ENCODE measurements around the gene OR1F1.

DNA sequence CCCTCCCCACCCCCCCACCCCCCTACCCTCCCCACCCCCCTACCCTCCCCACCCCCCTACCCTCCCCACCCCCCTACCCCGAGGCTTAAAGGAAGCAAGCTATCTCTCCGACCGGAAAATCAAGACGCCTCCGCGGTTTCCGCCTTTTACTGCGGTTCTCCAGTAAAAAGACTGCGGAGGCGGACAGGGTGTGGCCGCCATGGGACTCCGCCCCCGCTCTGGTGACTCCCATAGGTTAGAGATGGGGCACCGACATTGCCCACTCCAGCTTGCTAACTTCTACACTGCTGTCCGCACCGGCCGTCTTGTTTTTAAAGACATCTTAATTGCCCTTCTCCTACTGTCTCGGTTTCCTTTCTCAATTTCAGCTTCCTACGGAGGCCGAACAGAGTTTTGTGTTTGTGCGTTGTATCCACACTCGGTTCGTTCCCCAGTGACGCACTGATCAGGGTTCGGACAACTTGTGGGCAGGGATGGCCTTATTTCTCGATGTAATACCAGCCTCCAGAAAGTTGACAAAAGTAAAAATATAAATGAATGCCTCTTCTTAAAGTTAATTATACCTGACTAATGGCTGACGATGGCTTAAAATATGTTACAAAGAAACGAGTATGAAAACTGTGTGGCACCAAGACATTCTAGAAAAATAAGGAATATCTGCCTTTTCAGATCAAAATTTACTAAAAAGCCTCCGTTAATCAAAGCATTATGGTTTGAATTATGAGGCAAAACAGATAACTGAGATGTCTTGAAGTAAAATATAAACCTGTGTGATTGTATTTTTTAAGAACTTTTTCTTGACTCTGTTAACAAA lies 48.1 kb downstream of the OR1F1 start:
- TF ChIP-seq, protein P1, sequence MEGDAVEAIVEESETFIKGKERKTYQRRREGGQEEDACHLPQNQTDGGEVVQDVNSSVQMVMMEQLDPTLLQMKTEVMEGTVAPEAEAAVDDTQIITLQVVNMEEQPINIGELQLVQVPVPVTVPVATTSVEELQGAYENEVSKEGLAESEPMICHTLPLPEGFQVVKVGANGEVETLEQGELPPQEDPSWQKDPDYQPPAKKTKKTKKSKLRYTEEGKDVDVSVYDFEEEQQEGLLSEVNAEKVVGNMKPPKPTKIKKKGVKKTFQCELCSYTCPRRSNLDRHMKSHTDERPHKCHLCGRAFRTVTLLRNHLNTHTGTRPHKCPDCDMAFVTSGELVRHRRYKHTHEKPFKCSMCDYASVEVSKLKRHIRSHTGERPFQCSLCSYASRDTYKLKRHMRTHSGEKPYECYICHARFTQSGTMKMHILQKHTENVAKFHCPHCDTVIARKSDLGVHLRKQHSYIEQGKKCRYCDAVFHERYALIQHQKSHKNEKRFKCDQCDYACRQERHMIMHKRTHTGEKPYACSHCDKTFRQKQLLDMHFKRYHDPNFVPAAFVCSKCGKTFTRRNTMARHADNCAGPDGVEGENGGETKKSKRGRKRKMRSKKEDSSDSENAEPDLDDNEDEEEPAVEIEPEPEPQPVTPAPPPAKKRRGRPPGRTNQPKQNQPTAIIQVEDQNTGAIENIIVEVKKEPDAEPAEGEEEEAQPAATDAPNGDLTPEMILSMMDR (conservative IDR thresholded peaks at IDR 0.05; ENCODE audit: low read depth in 2 of 2) = no peak
- TF ChIP-seq JUNB (IDR thresholded peaks at IDR 0.05; ENCODE audit: unreplicated experiment) (no peak), POLR2AphosphoS5 (IDR thresholded peaks at IDR 0.05; ENCODE audit: low read depth) (no peak), EZH2 (IDR thresholded peaks at IDR 0.05; ENCODE audit: low read depth, unreplicated experiment) (no peak), CREB1 (CRISPR knock-in tag; IDR thresholded peaks at IDR 0.05; ENCODE audit: low read depth) (no peak), STAT1 (IDR thresholded peaks at IDR 0.05; ENCODE audit: unreplicated experiment) (no peak), ZNF331 (CRISPR knock-in tag; IDR thresholded peaks at IDR 0.05; ENCODE audit: low read depth) (no peak), EZH2phosphoT487 (IDR thresholded peaks at IDR 0.05; ENCODE audit: unreplicated experiment) (no peak)
- TF ChIP-seq, protein P2, sequence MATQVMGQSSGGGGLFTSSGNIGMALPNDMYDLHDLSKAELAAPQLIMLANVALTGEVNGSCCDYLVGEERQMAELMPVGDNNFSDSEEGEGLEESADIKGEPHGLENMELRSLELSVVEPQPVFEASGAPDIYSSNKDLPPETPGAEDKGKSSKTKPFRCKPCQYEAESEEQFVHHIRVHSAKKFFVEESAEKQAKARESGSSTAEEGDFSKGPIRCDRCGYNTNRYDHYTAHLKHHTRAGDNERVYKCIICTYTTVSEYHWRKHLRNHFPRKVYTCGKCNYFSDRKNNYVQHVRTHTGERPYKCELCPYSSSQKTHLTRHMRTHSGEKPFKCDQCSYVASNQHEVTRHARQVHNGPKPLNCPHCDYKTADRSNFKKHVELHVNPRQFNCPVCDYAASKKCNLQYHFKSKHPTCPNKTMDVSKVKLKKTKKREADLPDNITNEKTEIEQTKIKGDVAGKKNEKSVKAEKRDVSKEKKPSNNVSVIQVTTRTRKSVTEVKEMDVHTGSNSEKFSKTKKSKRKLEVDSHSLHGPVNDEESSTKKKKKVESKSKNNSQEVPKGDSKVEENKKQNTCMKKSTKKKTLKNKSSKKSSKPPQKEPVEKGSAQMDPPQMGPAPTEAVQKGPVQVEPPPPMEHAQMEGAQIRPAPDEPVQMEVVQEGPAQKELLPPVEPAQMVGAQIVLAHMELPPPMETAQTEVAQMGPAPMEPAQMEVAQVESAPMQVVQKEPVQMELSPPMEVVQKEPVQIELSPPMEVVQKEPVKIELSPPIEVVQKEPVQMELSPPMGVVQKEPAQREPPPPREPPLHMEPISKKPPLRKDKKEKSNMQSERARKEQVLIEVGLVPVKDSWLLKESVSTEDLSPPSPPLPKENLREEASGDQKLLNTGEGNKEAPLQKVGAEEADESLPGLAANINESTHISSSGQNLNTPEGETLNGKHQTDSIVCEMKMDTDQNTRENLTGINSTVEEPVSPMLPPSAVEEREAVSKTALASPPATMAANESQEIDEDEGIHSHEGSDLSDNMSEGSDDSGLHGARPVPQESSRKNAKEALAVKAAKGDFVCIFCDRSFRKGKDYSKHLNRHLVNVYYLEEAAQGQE (IDR thresholded peaks at IDR 0.05; ENCODE audit: unreplicated experiment) = no peak
